Esophagus muscularis mucosa (tissue), 4 donors: ENCODE data around the gene USP47.

Source experiments
- EP300 ChIP-seq: sonication (generic); formaldehyde crosslinking; IDR thresholded peaks from one replicate; pipeline ENCODE4 v1.6.1; 2017; ENCODE audit warnings: antibody characterized with exemption
- POLR2A ChIP-seq: fragments of 450-650 bp; IDR thresholded peaks from one replicate; pipeline ENCODE4 v1.6.1; 2017; ENCODE audit warnings: antibody characterized with exemption, moderate library complexity, mild to moderate bottlenecking, low read depth
- POLR2AphosphoS5 ChIP-seq, 2 donors: sonication (generic); formaldehyde crosslinking; IDR thresholded peaks; one replicate each; pipeline ENCODE4 v1.6.1; 2017; ENCODE audit warnings: antibody characterized with exemption in 2 of 2
- TF ChIP-seq, protein P1 (sequence below), 3 experiments: fragments of 200-600 bp in 2 of 3; fragments of 450-650 bp in 1 of 3; sonication (generic) in 2 of 3; IDR thresholded peaks; one replicate each; pipeline ENCODE4 v1.5.1; 2017 to 2019; ENCODE audit warnings: antibody characterized with exemption in 3 of 3, mild to moderate bottlenecking in 2 of 3, moderate library complexity in 1 of 3

DNA sequence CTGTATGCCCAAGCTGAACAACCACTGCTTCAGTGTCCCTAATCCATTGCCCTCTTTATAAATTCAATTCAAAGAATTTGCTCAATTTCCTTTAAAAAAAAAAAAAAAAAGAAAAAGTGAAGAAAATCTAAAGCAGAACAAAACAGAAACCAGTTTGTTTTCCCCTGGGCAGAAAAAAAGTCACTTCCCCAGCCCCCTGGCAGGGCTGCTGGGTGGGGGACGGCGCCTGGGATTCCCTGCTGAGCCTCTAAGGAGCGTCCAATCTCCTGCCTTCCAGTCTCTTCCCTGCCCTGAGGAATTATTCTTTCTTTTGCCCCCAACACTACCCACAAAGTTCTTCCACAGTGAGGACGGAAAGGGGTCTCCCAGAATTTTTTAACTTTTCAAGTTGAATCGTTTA, 142.8 kb downstream of the USP47 start:
- TF ChIP-seq, protein P1, sequence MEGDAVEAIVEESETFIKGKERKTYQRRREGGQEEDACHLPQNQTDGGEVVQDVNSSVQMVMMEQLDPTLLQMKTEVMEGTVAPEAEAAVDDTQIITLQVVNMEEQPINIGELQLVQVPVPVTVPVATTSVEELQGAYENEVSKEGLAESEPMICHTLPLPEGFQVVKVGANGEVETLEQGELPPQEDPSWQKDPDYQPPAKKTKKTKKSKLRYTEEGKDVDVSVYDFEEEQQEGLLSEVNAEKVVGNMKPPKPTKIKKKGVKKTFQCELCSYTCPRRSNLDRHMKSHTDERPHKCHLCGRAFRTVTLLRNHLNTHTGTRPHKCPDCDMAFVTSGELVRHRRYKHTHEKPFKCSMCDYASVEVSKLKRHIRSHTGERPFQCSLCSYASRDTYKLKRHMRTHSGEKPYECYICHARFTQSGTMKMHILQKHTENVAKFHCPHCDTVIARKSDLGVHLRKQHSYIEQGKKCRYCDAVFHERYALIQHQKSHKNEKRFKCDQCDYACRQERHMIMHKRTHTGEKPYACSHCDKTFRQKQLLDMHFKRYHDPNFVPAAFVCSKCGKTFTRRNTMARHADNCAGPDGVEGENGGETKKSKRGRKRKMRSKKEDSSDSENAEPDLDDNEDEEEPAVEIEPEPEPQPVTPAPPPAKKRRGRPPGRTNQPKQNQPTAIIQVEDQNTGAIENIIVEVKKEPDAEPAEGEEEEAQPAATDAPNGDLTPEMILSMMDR (IDR thresholded peaks at IDR 0.05): no peak
- TF ChIP-seq POLR2A (no peak), POLR2AphosphoS5 (IDR thresholded peaks at IDR 0.05) (no peak), EP300 (no peak)
